GM12865 (cell line): Measurements from ENCODE around the gene SULT2A1.
"Not testable (repeated sequence)": the region's sequence is repeated elsewhere in the genome, so short reads cannot be mapped to it uniquely, and the experiment has no call there.

Experiments used
- DNase-seq: peaks from one replicate; pipeline ENCODE4 v3.0.0; 2010; ENCODE audit warnings: low read depth
- H3K4me3 ChIP-seq: 2 replicates; pipeline ENCODE4 v1.5.1; 2011; ENCODE audit warnings: mild to moderate bottlenecking, low read depth, low read length, control low read depth
- TF ChIP-seq, protein P1 (sequence below): IDR thresholded peaks from 2 replicates; pipeline ENCODE4 v1.5.1; 2011; ENCODE audit warnings: low read length, control low read depth, low read depth, inconsistent platforms; ENCODE audit not compliant: insufficient read depth; ENCODE audit errors: missing control alignments

The SULT2A1 gene

DNA sequence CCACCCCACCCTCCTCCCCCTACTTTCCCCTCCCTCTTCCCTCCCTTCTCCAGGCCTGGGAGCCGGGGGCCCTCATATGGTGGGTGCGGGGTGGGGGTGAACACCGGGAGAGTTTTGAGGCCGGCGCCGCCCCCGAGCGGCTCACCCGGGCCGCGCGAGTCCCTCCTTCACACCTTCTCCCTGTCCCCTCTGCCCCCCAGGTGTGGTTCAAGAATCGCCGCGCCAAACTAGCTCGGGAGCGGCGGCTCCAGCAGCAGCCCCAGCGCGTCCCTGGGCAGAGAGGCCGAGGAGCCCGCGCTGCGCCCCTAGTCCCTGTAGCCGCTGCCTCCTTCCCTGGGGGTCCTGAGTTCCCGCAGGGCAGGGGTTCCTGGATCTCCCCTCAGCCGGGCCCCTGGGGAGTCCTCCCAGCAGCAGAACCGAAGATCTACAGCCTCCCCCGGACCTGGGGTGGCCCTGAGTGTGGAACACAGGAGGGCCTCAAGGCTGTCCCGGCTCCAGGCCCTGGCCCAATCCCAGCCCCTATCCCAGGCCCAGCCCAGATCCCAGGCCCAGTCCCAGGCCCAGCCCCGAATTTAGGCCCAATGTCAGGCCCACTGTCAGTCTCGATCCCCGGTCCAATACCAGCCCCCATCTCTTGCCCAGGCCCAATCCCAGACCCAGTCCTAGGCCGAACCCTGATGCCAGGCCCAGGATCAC, 25.4 kb downstream of the SULT2A1 start:
- TF ChIP-seq, protein P1, sequence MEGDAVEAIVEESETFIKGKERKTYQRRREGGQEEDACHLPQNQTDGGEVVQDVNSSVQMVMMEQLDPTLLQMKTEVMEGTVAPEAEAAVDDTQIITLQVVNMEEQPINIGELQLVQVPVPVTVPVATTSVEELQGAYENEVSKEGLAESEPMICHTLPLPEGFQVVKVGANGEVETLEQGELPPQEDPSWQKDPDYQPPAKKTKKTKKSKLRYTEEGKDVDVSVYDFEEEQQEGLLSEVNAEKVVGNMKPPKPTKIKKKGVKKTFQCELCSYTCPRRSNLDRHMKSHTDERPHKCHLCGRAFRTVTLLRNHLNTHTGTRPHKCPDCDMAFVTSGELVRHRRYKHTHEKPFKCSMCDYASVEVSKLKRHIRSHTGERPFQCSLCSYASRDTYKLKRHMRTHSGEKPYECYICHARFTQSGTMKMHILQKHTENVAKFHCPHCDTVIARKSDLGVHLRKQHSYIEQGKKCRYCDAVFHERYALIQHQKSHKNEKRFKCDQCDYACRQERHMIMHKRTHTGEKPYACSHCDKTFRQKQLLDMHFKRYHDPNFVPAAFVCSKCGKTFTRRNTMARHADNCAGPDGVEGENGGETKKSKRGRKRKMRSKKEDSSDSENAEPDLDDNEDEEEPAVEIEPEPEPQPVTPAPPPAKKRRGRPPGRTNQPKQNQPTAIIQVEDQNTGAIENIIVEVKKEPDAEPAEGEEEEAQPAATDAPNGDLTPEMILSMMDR = no peak
- H3K4me3 ChIP-seq = no peak overlapping the region
- DNase-seq = no peak

DNA sequence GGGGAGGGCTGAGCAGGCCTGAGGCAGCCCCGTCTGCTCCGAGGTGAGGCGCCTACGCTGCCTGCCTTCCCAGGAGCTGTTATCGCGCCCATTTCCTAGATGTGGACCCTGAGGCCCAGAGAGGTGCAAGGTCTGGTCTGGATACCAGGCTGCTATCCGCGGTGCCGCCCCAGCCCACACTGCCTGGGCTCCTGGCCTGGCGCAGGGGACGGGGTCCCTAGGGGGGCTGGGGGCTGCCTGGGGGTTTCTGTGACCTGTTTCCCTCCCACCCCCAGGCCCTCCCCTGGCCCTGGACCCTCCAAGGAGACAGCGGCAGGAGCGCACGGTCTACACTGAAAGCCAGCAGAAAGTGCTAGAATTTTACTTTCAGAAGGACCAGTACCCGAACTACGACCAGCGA, 26.3 kb downstream of the SULT2A1 start:
- H3K4me3 ChIP-seq, DNase-seq: not testable (repeated sequence)

DNA sequence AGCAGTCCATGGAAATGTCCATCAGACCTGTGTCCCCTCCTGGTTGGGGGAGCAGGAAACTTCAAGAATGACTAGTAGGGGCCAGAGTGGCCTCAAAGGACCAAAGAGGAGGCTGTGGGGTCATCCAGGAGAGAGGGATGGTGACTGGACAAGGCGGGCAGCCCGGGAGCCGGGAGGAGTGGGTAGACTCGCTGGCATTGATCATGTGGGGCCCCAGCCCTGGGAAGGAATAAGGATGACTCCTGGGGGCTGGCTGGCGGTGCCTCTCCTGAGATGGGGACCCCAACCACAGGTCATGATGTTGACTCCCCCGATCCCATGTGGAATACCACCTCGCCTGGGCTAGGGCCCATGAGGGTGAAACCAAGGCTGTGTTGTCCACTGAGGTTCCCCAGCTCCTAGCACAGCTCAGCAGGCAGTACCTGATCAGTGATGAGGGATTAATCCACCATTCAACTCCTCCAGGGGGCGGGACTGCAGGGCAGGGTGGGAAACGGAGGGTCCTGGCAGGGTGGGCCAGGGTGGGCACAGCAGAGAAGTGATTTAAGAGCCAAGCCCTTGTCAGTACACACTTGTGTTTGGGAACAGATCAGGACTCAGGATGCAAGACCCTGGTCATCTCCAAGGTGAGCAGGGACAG, 27.3 kb downstream of the SULT2A1 start, which contains the start of gene TPRX2:
TSS of gene TPRX2 (plus strand) at position 590 of the 640 bp plus-strand sequence. CDS start at position 602, 12 bp downstream.
- not testable (repeated sequence) for DNase-seq, H3K4me3 ChIP-seq

DNA sequence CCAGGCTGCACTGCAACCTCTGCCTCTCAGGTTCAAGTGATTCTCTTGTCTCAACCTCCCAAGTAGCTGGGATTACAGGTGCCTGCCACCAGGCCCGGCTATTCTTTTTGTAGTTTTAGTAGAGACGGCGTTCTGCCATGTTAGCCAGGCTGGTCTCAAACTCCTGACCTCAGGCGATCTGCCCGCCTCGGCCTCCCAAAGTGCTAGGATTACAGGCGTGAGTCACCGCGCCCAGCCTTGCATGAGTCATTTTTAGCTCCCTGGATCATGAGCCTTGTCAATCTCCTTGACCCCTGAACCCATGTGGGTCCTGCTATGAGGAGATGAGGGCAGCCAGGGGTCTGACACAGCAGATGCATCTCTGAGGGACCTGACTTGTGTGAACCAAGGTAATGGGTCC, 27.9 kb downstream of the SULT2A1 start:
- not testable (repeated sequence) for DNase-seq, H3K4me3 ChIP-seq

DNA sequence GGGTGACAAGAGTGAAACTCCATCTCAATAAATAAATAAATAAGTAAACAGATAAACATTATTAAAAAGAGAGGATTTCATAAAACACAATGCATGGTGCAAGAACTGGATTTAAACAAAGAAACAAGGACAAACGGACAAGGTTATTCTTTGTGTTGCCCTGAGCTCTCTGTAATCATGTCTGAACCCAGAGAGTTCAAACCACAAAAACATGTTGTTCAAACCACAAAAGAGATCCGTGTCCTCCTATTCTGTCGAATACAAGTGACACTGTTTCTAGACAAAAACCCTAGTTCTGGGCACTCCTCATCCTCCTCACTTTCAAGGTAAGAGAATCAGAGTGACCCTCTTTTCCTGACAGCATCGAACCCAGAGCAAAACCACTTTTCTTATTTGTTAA, 31.7 kb downstream of the SULT2A1 start:
- no peak for DNase-seq
- TF ChIP-seq, protein P1 = no peak
- H3K4me3 ChIP-seq = no peak overlapping the region

DNA sequence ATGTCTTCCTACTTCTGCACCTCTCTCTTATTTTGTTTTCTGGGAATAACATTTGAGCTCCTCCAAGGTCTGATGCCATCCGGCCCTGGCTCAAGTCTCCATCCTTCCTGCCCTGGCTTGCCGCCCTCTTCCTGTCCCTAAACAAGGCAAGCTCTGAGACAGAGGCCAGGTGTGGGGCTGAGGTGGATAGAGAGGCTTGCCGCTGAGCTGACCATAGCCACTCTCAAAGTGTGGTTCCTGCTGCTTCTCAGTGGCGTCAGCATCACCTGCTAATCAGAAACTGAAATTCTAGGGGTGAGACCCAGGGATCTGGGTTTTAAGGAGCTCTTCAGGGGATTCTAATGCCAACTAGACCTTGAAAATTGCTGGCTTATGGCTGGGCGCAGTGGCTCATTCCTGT, 33.1 kb downstream of the SULT2A1 start:
- no peak for DNase-seq
- TF ChIP-seq, protein P1 = no peak

DNA sequence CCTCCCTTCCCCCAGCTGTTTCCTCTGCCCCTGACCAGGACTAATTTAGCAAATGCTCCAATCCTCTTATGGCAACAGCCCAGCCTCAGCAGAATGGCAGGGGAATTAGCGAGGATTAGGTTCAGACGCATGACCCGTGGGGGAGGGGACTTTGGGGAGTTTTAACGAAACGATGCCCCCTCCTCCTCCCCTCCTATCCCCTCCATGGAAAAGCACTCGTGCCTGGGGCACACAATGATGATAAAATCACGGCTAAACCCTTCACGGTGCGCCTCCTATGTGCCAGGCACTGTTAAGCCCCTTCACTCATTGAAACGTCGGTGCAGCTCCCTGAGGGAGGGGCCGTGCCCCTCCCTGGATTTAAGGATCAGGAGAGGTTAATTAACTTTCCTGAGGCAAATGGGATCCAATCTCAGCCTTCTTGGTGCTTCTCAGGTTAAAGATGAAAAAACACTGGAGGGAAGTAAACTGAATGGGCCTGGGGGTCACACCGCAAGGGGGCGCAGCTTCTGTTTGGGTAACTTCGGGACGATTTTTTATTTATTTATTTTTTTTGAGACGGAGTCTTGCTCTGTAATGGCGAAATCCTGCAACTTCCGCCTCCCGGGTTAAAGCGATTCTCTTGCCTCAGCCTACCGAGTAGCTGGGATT, 37.2 kb downstream of the SULT2A1 start:
- peak; percentile 22 for DNase-seq
- TF ChIP-seq, protein P1 = peak; percentile 35
- H3K4me3 ChIP-seq = no peak overlapping the region

More for the DNA sequence above, 33.1 kb downstream of the SULT2A1 start:
- H3K4me3 ChIP-seq = no peak overlapping the region

DNA sequence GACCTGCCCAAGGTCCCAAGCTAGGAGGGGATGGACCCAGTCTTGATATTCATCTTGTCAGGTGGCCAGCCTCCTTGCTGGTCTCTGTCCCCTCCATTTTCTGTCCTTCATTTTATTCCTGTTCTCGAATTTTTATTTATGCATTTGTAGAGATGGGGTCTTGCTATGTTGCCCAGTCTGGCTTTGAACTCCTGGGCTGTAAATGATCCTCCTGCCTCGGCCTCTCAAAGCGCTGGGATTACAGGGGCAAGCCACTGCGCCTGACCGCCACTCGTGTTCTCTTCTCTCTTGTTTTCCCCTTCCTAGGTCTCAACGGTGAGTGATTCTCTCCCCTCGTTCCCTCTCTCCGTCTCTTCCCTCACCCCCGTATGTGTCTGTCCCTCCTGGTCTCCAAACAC, 37.7 kb downstream of the SULT2A1 start:
- TF ChIP-seq, protein P1 = no peak
- H3K4me3 ChIP-seq = no peak overlapping the region
- no peak for DNase-seq
